GM23338 (cell line): ENCODE measurements around the gene FABP1. TPM values are rescaled to one million over a fixed set of nuclear protein-coding genes. Genes with fewer than 3 reads are reported as not detected.

ENCODE experiments used
- ATAC-seq: fragments of 200-7000 bp; cut with Tn5 transposase; 3 replicates; pipeline ENCODE4 v1.9.1; 2020
- DNase-seq: peaks from one replicate; pipeline ENCODE4 v3.0.0-alpha.2; 2015; ENCODE audit warnings: low spot score
- H2AFZ ChIP-seq: fragments of 200-600 bp; sonication (generic); 2 replicates; pipeline ENCODE4 v1.8.0; 2016; ENCODE audit warnings: antibody characterized with exemption, mild to moderate bottlenecking, moderate library complexity
- H3F3A ChIP-seq: fragments of 200-600 bp; sonication (generic); replicated peaks from 2 replicates; pipeline ENCODE4 v1.8.0; 2017; ENCODE audit warnings: antibody characterized with exemption, mixed run types, low read depth
- H3K27ac ChIP-seq: fragments of 200-600 bp; sonication (generic); 2 replicates; pipeline ENCODE4 v1.6.1; 2016; ENCODE audit warnings: low read depth
- H3K27me3 ChIP-seq: fragments of 200-600 bp; sonication (generic); 2 replicates; pipeline ENCODE4 v1.8.0; 2016; ENCODE audit warnings: mild to moderate bottlenecking, mixed run types, moderate library complexity; ENCODE audit not compliant: insufficient read depth
- H3K36me3 ChIP-seq: fragments of 200-600 bp; sonication (generic); 2 replicates; pipeline ENCODE4 v1.8.0; 2016; ENCODE audit warnings: mild to moderate bottlenecking; ENCODE audit not compliant: insufficient read depth
- H3K4me1 ChIP-seq: fragments of 200-600 bp; sonication (generic); 2 replicates; pipeline ENCODE4 v1.8.0; 2016; ENCODE audit warnings: mild to moderate bottlenecking, moderate library complexity; ENCODE audit not compliant: insufficient read depth
- H3K4me2 ChIP-seq: fragments of 200-600 bp; sonication (generic); 2 replicates; pipeline ENCODE4 v1.7.1; 2017; ENCODE audit warnings: mixed run types
- H3K4me3 ChIP-seq: fragments of 200-600 bp; sonication (generic); 2 replicates; pipeline ENCODE4 v1.6.1; 2016; ENCODE audit warnings: mixed run types
- H3K79me2 ChIP-seq: fragments of 200-600 bp; sonication (generic); replicated peaks from 2 replicates; pipeline ENCODE4 v1.8.0; 2017; ENCODE audit warnings: mild to moderate bottlenecking; ENCODE audit not compliant: insufficient read depth
- H3K9me2 ChIP-seq: fragments of 200-600 bp; sonication (generic); 2 replicates; pipeline ENCODE4 v1.8.0; 2017; ENCODE audit not compliant: insufficient read depth
- H4K20me1 ChIP-seq: fragments of 200-600 bp; sonication (generic); replicated peaks from 2 replicates; pipeline ENCODE4 v1.8.0; 2017; ENCODE audit warnings: mild to moderate bottlenecking; ENCODE audit not compliant: insufficient read depth
- H3K27ac Mint-ChIP-seq: 2 replicates; pipeline ENCODE4 v1.8.0; 2020; ENCODE audit warnings: inconsistent platforms, mild to moderate bottlenecking, moderate library complexity, mixed read lengths
- H3K27me3 Mint-ChIP-seq: 3 replicates; pipeline ENCODE4 v1.8.0; 2022; ENCODE audit warnings: low read depth, mild to moderate bottlenecking, moderate library complexity, mixed read lengths, inconsistent platforms; ENCODE audit not compliant: insufficient read depth, poor library complexity
- H3K36me3 Mint-ChIP-seq: 3 replicates; pipeline ENCODE4 v1.8.0; 2021; ENCODE audit warnings: low read depth, mild to moderate bottlenecking, inconsistent platforms, moderate library complexity, mixed read lengths
- H3K4me1 Mint-ChIP-seq: 3 replicates; pipeline ENCODE4 v1.8.0; 2020; ENCODE audit warnings: mild to moderate bottlenecking, inconsistent platforms, mixed read lengths
- H3K4me3 Mint-ChIP-seq: 3 replicates; pipeline ENCODE4 v1.8.0; 2021; ENCODE audit warnings: moderate library complexity, mild to moderate bottlenecking, inconsistent platforms, mixed read lengths
- H3K9me3 Mint-ChIP-seq: 3 replicates; pipeline ENCODE4 v1.8.0; 2020; ENCODE audit warnings: moderate library complexity, mild to moderate bottlenecking, inconsistent platforms, mixed read lengths
- CREB1 ChIP-seq: fragments of 250-450 bp; sonication (Bioruptor Pico); IDR thresholded peaks from 2 replicates; pipeline ENCODE4 v1.5.0; 2020; ENCODE audit warnings: low read depth, mild to moderate bottlenecking, moderate library complexity
- JUNB ChIP-seq: IDR thresholded peaks from one replicate; pipeline ENCODE4 v1.6.1; 2016; ENCODE audit warnings: antibody characterized with exemption; ENCODE audit not compliant: unreplicated experiment
- NANOG ChIP-seq: IDR thresholded peaks from 2 replicates; pipeline ENCODE4 v1.6.1; 2016; ENCODE audit warnings: antibody characterized with exemption, borderline replicate concordance
- STAT1 ChIP-seq: IDR thresholded peaks from one replicate; pipeline ENCODE4 v1.6.1; 2016; ENCODE audit warnings: antibody characterized with exemption; ENCODE audit not compliant: unreplicated experiment
- ZNF114 ChIP-seq: fragments of 250-450 bp; sonication (Bioruptor Pico); IDR thresholded peaks from 2 replicates; pipeline ENCODE4 v1.5.0; 2020; ENCODE audit warnings: mild to moderate bottlenecking, moderate library complexity
- ZNF331 ChIP-seq: fragments of 250-450 bp; sonication (Bioruptor Pico); IDR thresholded peaks from 2 replicates; pipeline ENCODE4 v1.5.0; 2020; ENCODE audit warnings: low read depth, mild to moderate bottlenecking, moderate library complexity
- polyA plus RNA-seq: library from polyadenylated mRNA; unstranded; fragments of >200 nt; fragmentation: Nextera tagmentation; extraction: Ambion mirVana; gene quantifications from 2 replicates; pipeline ENCODE4 v1.2.1, GENCODE V29; 2016
- total RNA-seq: library from RNA; depleted of rRNA; stranded (reverse); fragments of >200 nt; shearing (Covaris generic); gene quantifications from 2 replicates; pipeline ENCODE4 v1.2.3, GENCODE V29; 2014
- TF ChIP-seq, protein P1 (sequence below), 2 experiments: fragments of 200-600 bp in 1 of 2; sonication (generic) in 1 of 2; conservative IDR thresholded peaks; 2 replicates each; pipeline versions ENCODE4 v1.5.1 to v1.6.1; 2016 to 2017; ENCODE audit warnings: antibody characterized with exemption in 2 of 2, low read depth in 2 of 2, mild to moderate bottlenecking in 2 of 2, moderate library complexity in 1 of 2
- TF ChIP-seq, protein P2 (sequence below): fragments of 250-450 bp; sonication (Bioruptor Pico); IDR thresholded peaks from 2 replicates; pipeline ENCODE4 v1.5.0; 2020; ENCODE audit warnings: mild to moderate bottlenecking, moderate library complexity
- TF ChIP-seq, protein P3 (sequence below): IDR thresholded peaks from 2 replicates; pipeline ENCODE4 v1.6.1; 2016; ENCODE audit warnings: antibody characterized with exemption

FABP1 gene
- total and polyA plus RNA-seq, 2 experiments from 2014 or later, result not detected

DNA sequence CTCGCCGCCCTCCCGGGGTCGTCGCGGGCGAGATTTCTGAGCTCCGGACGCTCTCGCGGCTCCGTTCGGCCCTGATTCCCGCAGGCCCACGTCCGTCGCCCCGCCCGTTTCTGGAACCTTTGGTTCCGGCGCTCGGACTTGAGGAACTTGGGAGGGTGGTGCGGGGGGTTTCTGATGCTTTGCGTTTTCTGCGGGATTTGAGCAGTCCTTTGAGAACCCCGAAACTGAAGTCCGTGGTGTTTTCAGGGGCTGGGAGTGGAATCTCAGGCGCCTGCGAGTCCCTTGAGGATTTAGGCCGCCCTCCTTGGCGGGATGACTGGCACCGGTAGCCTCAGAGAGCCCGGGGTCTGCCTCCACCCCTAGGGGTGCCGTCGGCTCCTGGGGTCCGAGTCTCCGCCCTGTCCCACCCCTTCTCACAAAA, 42.6 kb upstream of the FABP1 start:
- Mint-ChIP-seq H3K27ac (no peak overlapping the region), H3K27me3 (peaks cover 14% of the 10 kb centered on the region), H3K4me1 (peaks cover 14% of the 10 kb centered on the region), H3K4me3 (peak overlapping the region; percentile 86), H3K36me3 (peaks cover 8% of the 10 kb centered on the region; the same call in 2 of the 3 replicates), H3K9me3 (peaks cover 10% of the 10 kb centered on the region; the same call in 2 of the 3 replicates)
- H4K20me1 ChIP-seq, result no peaks in the 10 kb centered on the region
- H3K4me2 ChIP-seq, result peak overlapping the region; percentile 92
- H2AFZ ChIP-seq, result peak overlapping the region; percentile 93
- no peaks in the 10 kb centered on the region for H3K79me2 ChIP-seq
- ATAC-seq (peak; percentile 84), DNase-seq (peak; percentile 76)
- H3K4me3 ChIP-seq, result peak overlapping the region; percentile 69
- no peaks in the 10 kb centered on the region for H3K27me3 ChIP-seq
- no peaks in the 10 kb centered on the region for H3F3A ChIP-seq
- H3K4me1 ChIP-seq, result peaks cover 16% of the 10 kb centered on the region
- no peaks in the 10 kb centered on the region for H3K36me3 ChIP-seq
- H3K27ac ChIP-seq, result no peak overlapping the region
- no peaks in the 10 kb centered on the region for H3K9me2 ChIP-seq
- TF ChIP-seq STAT1, result no peak
- TF ChIP-seq, protein P1, sequence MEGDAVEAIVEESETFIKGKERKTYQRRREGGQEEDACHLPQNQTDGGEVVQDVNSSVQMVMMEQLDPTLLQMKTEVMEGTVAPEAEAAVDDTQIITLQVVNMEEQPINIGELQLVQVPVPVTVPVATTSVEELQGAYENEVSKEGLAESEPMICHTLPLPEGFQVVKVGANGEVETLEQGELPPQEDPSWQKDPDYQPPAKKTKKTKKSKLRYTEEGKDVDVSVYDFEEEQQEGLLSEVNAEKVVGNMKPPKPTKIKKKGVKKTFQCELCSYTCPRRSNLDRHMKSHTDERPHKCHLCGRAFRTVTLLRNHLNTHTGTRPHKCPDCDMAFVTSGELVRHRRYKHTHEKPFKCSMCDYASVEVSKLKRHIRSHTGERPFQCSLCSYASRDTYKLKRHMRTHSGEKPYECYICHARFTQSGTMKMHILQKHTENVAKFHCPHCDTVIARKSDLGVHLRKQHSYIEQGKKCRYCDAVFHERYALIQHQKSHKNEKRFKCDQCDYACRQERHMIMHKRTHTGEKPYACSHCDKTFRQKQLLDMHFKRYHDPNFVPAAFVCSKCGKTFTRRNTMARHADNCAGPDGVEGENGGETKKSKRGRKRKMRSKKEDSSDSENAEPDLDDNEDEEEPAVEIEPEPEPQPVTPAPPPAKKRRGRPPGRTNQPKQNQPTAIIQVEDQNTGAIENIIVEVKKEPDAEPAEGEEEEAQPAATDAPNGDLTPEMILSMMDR (conservative IDR thresholded peaks at IDR 0.05; ENCODE audit: low read depth in 2 of 2), result 0 out of 4 replicates have a peak, but pooled peaks of 1 of the 2 experiments have one; percentile 18

DNA sequence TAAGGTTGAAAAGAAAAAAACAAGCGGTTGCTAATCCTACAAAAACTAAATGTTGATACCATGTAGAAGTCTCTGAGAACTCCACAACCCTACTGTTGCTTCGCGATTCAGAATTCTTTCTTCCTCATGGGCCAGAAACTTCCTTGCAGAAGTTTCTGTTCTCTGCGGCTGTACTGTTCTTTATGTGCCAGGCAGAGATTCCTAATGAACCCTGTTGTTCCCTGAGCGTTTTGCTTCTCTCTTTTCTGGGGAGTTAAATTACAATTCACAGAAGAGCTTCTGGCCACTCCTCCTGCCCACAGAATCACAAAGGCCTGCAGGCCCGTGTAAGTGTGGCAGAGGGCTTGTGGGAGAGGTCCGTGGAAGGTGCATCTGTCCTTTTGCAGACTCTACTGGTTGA, 40.5 kb upstream of the FABP1 start:
- Histone ChIP-seq H4K20me1 (no peaks in the 10 kb centered on the region), H3K4me1 (peaks cover 16% of the 10 kb centered on the region), H3K27ac (no peak overlapping the region), H3K36me3 (no peaks in the 10 kb centered on the region), H3K79me2 (no peaks in the 10 kb centered on the region), H3K4me2 (no peak overlapping the region), H3K4me3 (no peak overlapping the region), H3F3A (no peaks in the 10 kb centered on the region), H2AFZ (no peak overlapping the region), H3K9me2 (no peaks in the 10 kb centered on the region), H3K27me3 (no peaks in the 10 kb centered on the region)
- no peak for ATAC-seq
- Mint-ChIP-seq H3K27ac (no peak overlapping the region), H3K9me3 (peaks cover 10% of the 10 kb centered on the region; the same call in 2 of the 3 replicates), H3K36me3 (peaks cover 8% of the 10 kb centered on the region; the same call in 2 of the 3 replicates), H3K4me3 (no peak overlapping the region), H3K27me3 (peaks cover 14% of the 10 kb centered on the region), H3K4me1 (peaks cover 14% of the 10 kb centered on the region)
- DNase-seq, result no peak
- TF ChIP-seq NANOG, result no peak
- TF ChIP-seq CREB1, result no peak
- TF ChIP-seq, protein P2, sequence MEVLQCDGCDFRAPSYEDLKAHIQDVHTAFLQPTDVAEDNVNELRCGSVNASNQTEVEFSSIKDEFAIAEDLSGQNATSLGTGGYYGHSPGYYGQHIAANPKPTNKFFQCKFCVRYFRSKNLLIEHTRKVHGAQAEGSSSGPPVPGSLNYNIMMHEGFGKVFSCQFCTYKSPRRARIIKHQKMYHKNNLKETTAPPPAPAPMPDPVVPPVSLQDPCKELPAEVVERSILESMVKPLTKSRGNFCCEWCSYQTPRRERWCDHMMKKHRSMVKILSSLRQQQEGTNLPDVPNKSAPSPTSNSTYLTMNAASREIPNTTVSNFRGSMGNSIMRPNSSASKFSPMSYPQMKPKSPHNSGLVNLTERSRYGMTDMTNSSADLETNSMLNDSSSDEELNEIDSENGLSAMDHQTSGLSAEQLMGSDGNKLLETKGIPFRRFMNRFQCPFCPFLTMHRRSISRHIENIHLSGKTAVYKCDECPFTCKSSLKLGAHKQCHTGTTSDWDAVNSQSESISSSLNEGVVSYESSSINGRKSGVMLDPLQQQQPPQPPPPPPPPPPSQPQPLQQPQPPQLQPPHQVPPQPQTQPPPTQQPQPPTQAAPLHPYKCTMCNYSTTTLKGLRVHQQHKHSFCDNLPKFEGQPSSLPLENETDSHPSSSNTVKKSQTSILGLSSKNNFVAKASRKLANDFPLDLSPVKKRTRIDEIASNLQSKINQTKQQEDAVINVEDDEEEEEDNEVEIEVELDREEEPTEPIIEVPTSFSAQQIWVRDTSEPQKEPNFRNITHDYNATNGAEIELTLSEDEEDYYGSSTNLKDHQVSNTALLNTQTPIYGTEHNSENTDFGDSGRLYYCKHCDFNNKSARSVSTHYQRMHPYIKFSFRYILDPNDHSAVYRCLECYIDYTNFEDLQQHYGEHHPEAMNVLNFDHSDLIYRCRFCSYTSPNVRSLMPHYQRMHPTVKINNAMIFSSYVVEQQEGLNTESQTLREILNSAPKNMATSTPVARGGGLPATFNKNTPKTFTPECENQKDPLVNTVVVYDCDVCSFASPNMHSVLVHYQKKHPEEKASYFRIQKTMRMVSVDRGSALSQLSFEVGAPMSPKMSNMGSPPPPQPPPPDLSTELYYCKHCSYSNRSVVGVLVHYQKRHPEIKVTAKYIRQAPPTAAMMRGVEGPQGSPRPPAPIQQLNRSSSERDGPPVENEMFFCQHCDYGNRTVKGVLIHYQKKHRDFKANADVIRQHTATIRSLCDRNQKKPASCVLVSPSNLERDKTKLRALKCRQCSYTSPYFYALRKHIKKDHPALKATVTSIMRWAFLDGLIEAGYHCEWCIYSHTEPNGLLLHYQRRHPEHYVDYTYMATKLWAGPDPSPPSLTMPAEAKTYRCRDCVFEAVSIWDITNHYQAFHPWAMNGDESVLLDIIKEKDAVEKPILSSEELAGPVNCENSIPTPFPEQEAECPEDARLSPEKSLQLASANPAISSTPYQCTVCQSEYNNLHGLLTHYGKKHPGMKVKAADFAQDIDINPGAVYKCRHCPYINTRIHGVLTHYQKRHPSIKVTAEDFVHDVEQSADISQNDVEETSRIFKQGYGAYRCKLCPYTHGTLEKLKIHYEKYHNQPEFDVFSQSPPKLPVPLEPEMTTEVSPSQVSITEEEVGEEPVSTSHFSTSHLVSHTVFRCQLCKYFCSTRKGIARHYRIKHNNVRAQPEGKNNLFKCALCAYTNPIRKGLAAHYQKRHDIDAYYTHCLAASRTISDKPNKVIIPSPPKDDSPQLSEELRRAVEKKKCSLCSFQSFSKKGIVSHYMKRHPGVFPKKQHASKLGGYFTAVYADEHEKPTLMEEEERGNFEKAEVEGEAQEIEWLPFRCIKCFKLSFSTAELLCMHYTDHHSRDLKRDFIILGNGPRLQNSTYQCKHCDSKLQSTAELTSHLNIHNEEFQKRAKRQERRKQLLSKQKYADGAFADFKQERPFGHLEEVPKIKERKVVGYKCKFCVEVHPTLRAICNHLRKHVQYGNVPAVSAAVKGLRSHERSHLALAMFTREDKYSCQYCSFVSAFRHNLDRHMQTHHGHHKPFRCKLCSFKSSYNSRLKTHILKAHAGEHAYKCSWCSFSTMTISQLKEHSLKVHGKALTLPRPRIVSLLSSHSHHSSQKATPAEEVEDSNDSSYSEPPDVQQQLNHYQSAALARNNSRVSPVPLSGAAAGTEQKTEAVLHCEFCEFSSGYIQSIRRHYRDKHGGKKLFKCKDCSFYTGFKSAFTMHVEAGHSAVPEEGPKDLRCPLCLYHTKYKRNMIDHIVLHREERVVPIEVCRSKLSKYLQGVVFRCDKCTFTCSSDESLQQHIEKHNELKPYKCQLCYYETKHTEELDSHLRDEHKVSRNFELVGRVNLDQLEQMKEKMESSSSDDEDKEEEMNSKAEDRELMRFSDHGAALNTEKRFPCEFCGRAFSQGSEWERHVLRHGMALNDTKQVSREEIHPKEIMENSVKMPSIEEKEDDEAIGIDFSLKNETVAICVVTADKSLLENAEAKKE, result no peak
- TF ChIP-seq, protein P1 (conservative IDR thresholded peaks at IDR 0.05; ENCODE audit: low read depth in 2 of 2), result no peak
- TF ChIP-seq ZNF331 (CRISPR knock-in tag), result no peak
- no peak for TF ChIP-seq ZNF114 (CRISPR knock-in tag)
- no peak for TF ChIP-seq JUNB
- TF ChIP-seq, protein P3, sequence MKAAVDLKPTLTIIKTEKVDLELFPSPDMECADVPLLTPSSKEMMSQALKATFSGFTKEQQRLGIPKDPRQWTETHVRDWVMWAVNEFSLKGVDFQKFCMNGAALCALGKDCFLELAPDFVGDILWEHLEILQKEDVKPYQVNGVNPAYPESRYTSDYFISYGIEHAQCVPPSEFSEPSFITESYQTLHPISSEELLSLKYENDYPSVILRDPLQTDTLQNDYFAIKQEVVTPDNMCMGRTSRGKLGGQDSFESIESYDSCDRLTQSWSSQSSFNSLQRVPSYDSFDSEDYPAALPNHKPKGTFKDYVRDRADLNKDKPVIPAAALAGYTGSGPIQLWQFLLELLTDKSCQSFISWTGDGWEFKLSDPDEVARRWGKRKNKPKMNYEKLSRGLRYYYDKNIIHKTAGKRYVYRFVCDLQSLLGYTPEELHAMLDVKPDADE, result no peak
- no peak for TF ChIP-seq STAT1
